Right kidney (tissue), 1 donor: ENCODE results near the gene MLX.
"Not testable (repeated sequence)": the region's sequence is repeated elsewhere in the genome, so short reads cannot be mapped to it uniquely, and the experiment has no call there.

Source experiments
- DNase-seq: peaks from one replicate; pipeline ENCODE4 v3.0.0-alpha.2; 2016

MLX gene

GRCh38 chr17:42554250-42555121, 12.4 kb upstream of the MLX start:
- peak; percentile 88 for DNase-seq

- DNase-seq = peak; percentile 20
These were observed 11.7 kb upstream of the MLX start for GRCh38 chr17:42555122-42555622.

- DNase-seq = not testable (repeated sequence)
These were observed 10.8 kb upstream of the MLX start for GRCh38 chr17:42555961-42556617.

GRCh38 chr17:42559075-42559474, 7.8 kb upstream of the MLX start:
- no peak for DNase-seq

- DNase-seq = no peak
These were observed 6.7 kb upstream of the MLX start for GRCh38 chr17:42560246-42560645.

- peak; percentile 84 for DNase-seq
These were observed 5.0 kb upstream of the MLX start, which contains the start of gene COASY for GRCh38 chr17:42561897-42562387. TSS of gene COASY (plus strand) at chr17:42562148. CDS start at chr17:42562623, 475 bp downstream.

GRCh38 chr17:42562388-42563142, 4.3 kb upstream of the MLX start:
- DNase-seq = no peak

- DNase-seq = no peak
These were observed 3.8 kb upstream of the MLX start for GRCh38 chr17:42563143-42563509.

GRCh38 chr17:42563543-42563942, 3.4 kb upstream of the MLX start:
- DNase-seq = no peak

GRCh38 chr17:42563950-42564349, 3.0 kb upstream of the MLX start:
- DNase-seq = no peak

GRCh38 chr17:42564815-42565522, 1.9 kb upstream of the MLX start:
- no peak for DNase-seq

- DNase-seq = no peak
These were observed 1.2 kb upstream of the MLX start for GRCh38 chr17:42565523-42566214.

GRCh38 chr17:42566215-42566882, 551 bp upstream of the MLX start:
- DNase-seq = no peak

- no peak for DNase-seq
These were observed 1.6 kb downstream of the MLX start for GRCh38 chr17:42568341-42569111.

- DNase-seq = no peak
These were observed 4.7 kb downstream of the MLX start for GRCh38 chr17:42571435-42572225.

- DNase-seq = no peak
These were observed 6.2 kb downstream of the MLX start for GRCh38 chr17:42573095-42573494.

- DNase-seq = no peak
These were observed 7.6 kb downstream of the MLX start for GRCh38 chr17:42574463-42574862.

- DNase-seq = no peak
These were observed 10.2 kb downstream of the MLX start for GRCh38 chr17:42577140-42577531.
